CD8-positive, alpha-beta memory T cell (primary cell): ENCODE results near the gene MAP7. TPM values are rescaled to one million over a fixed set of nuclear protein-coding genes. Genes with fewer than 3 reads are reported as not detected.

Source experiments
- CTCF ChIA-PET: fragments of 350-600 bp; sonication (Branson Sonifier 250); formaldehyde crosslinking; loops from one replicate; lab custom pipeline; 2021; ENCODE audit warnings: antibody characterized with exemption; lab: Charles Lee
- POLR2A ChIA-PET: fragments of 350-600 bp; sonication (Branson Sonifier 250); formaldehyde crosslinking; loops from one replicate; lab custom pipeline; 2021; ENCODE audit warnings: antibody characterized with exemption; lab: Charles Lee
- DNase-seq, 5 donors: peaks; one replicate each; pipeline versions ENCODE4 v3.0.0 to v3.0.0-alpha.2; 2020 to 2022; ENCODE audit warnings: mixed read lengths in 1 of 5
- H3K27ac ChIP-seq: one replicate; pipeline ENCODE4 v1.7.0; 2013; ENCODE audit warnings: low read depth, mild to moderate bottlenecking, low read length, moderate library complexity
- H3K27me3 ChIP-seq: 2 replicates; pipeline ENCODE4 v1.7.0; 2013; ENCODE audit warnings: low read length, mild to moderate bottlenecking; ENCODE audit not compliant: insufficient read depth, poor library complexity, severe bottlenecking
- H3K36me3 ChIP-seq: 2 replicates; pipeline ENCODE4 v1.7.0; 2013; ENCODE audit warnings: mild to moderate bottlenecking, low read length, moderate library complexity; ENCODE audit not compliant: insufficient read depth
- H3K4me1 ChIP-seq: 2 replicates; pipeline ENCODE4 v1.7.0; 2013; ENCODE audit warnings: mild to moderate bottlenecking, low read length, moderate library complexity; ENCODE audit not compliant: insufficient read depth
- H3K4me3 ChIP-seq: 2 replicates; pipeline ENCODE4 v1.7.0; 2013; ENCODE audit warnings: mild to moderate bottlenecking, low read length
- H3K9me3 ChIP-seq: 2 replicates; pipeline ENCODE4 v1.7.0; 2013; ENCODE audit warnings: mild to moderate bottlenecking, low read length
- H3K27ac Mint-ChIP-seq, 8 donors: one replicate each; pipeline ENCODE4 v1.8.0; 2020 to 2021; ENCODE audit warnings: mixed read lengths in 8 of 8, mild to moderate bottlenecking in 6 of 8, inconsistent platforms in 3 of 8, moderate library complexity in 3 of 8
- H3K27me3 Mint-ChIP-seq, 2 donors: one replicate each; pipeline ENCODE4 v1.8.0; 2020 to 2021; ENCODE audit warnings: mixed read lengths in 2 of 2, mild to moderate bottlenecking in 1 of 2, moderate library complexity in 1 of 2
- H3K36me3 Mint-ChIP-seq, 3 donors: one replicate each; pipeline ENCODE4 v1.8.0; 2020 to 2021; ENCODE audit warnings: mixed read lengths in 3 of 3, inconsistent platforms in 1 of 3, mild to moderate bottlenecking in 1 of 3
- H3K4me1 Mint-ChIP-seq, 3 donors: one replicate each; pipeline ENCODE4 v1.8.0; 2020 to 2021; ENCODE audit warnings: mixed read lengths in 3 of 3, inconsistent platforms in 1 of 3, mild to moderate bottlenecking in 1 of 3
- H3K4me3 Mint-ChIP-seq, 7 donors: one replicate each; pipeline ENCODE4 v1.8.0; 2020 to 2021; ENCODE audit warnings: mixed read lengths in 7 of 7, mild to moderate bottlenecking in 6 of 7, moderate library complexity in 4 of 7, inconsistent platforms in 2 of 7
- H3K9me3 Mint-ChIP-seq, 5 donors: one replicate each; pipeline ENCODE4 v1.8.0; 2020 to 2022; ENCODE audit warnings: mixed read lengths in 5 of 5, mild to moderate bottlenecking in 3 of 5, moderate library complexity in 2 of 5, inconsistent platforms in 1 of 5
- polyA plus RNA-seq: library from polyadenylated mRNA; unstranded; fragments of 300-500 nt; fragmentation: Illumina TruSeq; gene quantifications from one replicate; pipeline ENCODE4 v1.2.3, GENCODE V29; 2021
- total RNA-seq, 2 experiments: library from RNA; stranded (reverse); gene quantifications; one replicate each; pipeline ENCODE4 v1.2.3, GENCODE V29; 2021

Gene MAP7
- total and polyA plus RNA-seq, 3 experiments from 2014 or later, result 0.50 to 0.52 (median 0.51) TPM

DNA sequence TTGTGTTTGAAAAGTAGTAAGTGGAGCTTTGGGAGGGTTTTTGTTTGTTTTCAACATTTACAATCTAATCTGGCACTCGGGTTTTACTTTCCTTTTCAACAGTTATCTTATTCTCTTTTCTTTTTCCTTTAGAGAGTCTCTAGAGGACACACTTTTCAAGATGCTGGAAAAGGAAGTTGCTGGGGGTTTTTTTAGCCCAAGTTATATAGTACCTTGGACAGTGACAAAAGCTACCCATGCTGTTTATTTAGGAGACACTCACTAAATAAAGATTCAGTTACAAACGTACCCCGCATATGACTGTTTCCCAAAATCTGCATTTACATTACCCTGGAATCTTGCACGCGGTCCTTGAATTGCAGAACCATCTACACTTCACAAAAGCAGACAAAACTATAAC, 78.8 kb downstream of the MAP7 start:
- DNase-seq, result no peak
- no peaks in the 10 kb centered on the region for H3K27me3 ChIP-seq
- no peaks in the 10 kb centered on the region for H3K9me3 Mint-ChIP-seq
- no peak overlapping the region for H3K27ac Mint-ChIP-seq
- peaks cover 7 to 43% of the 10 kb centered on the region in 2 donors for H3K27me3 Mint-ChIP-seq
- H3K36me3 ChIP-seq, result no peaks in the 10 kb centered on the region
- no peaks in the 10 kb centered on the region for H3K9me3 ChIP-seq
- POLR2A ChIA-PET, result no interaction called here
- no peak overlapping the region for H3K27ac ChIP-seq
- H3K4me1 Mint-ChIP-seq, result peaks cover 3 to 16% (median 6%) of the 10 kb centered on the region in 3 donors
- H3K4me1 ChIP-seq, result no peaks in the 10 kb centered on the region
- H3K36me3 Mint-ChIP-seq, result no peaks in the 10 kb centered on the region
- no peak overlapping the region for H3K4me3 ChIP-seq
- CTCF ChIA-PET, result no interaction called here
- H3K4me3 Mint-ChIP-seq, result no peak overlapping the region

DNA sequence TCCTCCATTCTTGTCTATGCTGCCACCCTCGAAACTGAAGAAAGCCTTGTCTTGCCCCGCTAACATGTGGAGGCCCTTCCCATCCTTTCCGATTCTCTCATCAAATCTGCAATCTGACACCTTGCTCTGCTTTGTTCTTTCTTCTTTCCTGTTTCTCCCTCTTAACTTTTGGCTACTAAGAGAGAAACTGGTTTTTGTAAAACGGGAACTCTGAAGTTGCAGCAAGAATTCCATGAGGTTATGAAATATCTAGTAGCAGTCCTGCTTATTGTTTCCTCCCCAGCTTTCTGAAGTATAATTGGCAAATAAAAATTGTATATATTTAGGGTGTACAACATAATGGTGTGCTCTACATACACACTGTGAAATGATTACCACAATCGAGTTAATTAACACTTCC, 80.2 kb downstream of the MAP7 start:
- Histone ChIP-seq H3K4me1 (no peaks in the 10 kb centered on the region), H3K36me3 (no peaks in the 10 kb centered on the region), H3K4me3 (no peak overlapping the region), H3K9me3 (no peaks in the 10 kb centered on the region), H3K27me3 (no peaks in the 10 kb centered on the region), H3K27ac (no peak overlapping the region)
- no peaks in the 10 kb centered on the region for H3K9me3 Mint-ChIP-seq
- H3K36me3 Mint-ChIP-seq, result no peaks in the 10 kb centered on the region
- DNase-seq, result no peak
- CTCF ChIA-PET, result no interaction called here
- peaks cover 3 to 16% (median 6%) of the 10 kb centered on the region in 3 donors for H3K4me1 Mint-ChIP-seq
- H3K4me3 Mint-ChIP-seq, result no peak overlapping the region
- peaks cover 9 to 48% of the 10 kb centered on the region in 2 donors for H3K27me3 Mint-ChIP-seq
- POLR2A ChIA-PET, result no interaction called here
- no peak overlapping the region for H3K27ac Mint-ChIP-seq

DNA sequence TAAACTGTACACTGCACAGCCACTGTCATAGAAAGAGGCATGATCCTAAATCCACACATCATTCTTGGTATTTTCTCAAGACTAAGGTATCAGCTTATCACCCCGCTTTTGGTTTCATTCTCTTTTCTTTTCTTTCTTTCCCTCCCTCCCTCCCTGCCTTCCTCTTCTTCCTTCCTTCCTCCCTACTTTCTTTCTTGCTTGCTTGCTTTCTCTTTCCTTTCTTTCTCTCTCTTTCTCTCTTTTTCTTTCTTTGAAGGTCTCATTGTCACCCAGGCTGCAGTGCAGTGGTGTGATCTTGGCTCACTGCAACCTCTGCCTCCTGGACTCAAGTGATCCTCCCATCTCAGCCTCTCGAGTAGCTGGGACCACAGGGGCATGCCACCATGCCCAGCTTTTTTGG, 81.1 kb downstream of the MAP7 start:
- H3K36me3 Mint-ChIP-seq, result no peaks in the 10 kb centered on the region
- H3K27me3 Mint-ChIP-seq, result peaks cover 9 to 54% of the 10 kb centered on the region in 2 donors
- H3K9me3 Mint-ChIP-seq, result no peaks in the 10 kb centered on the region
- DNase-seq, result no peak
- Histone ChIP-seq H3K9me3 (no peaks in the 10 kb centered on the region), H3K36me3 (no peaks in the 10 kb centered on the region), H3K27ac (no peak overlapping the region), H3K4me3 (no peak overlapping the region), H3K4me1 (no peaks in the 10 kb centered on the region), H3K27me3 (no peaks in the 10 kb centered on the region)
- CTCF ChIA-PET, result no interaction called here
- POLR2A ChIA-PET, result no interaction called here
- no peak overlapping the region for H3K27ac Mint-ChIP-seq
- H3K4me1 Mint-ChIP-seq, result peaks cover 5 to 18% (median 10%) of the 10 kb centered on the region in 3 donors
- peak overlapping the region in 1 of 7 donors; percentile 34 for H3K4me3 Mint-ChIP-seq

DNA sequence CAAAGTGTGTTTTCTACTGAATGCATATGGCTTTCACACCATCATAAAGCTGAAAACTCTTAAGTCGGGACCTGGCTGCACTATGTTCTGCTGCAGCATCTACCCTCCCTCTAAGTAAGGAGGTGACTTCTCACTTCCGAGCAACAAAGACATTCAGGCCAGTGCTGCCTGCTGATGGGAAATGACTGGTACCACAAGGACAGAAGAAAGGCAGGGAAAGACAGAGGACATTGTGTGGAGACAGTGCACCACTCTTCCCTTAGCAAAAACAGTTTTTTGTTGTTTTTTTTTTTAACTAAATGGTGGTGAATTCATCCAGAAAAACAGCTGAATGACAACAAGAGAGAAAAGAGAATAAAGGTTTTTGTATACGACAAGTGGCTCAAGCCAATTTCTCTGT, 81.5 kb downstream of the MAP7 start:
- Mint-ChIP-seq H3K27me3 (peaks cover 8 to 50% of the 10 kb centered on the region in 2 donors), H3K9me3 (no peaks in the 10 kb centered on the region), H3K36me3 (no peaks in the 10 kb centered on the region), H3K4me1 (peaks cover 9 to 23% (median 14%) of the 10 kb centered on the region in 3 donors), H3K27ac (no peak overlapping the region), H3K4me3 (no peak overlapping the region)
- ChIA-PET CTCF (no interaction called here), POLR2A (no interaction called here)
- no peak for DNase-seq
- Histone ChIP-seq H3K36me3 (no peaks in the 10 kb centered on the region), H3K4me1 (no peaks in the 10 kb centered on the region), H3K27me3 (no peaks in the 10 kb centered on the region), H3K27ac (no peak overlapping the region), H3K9me3 (no peaks in the 10 kb centered on the region), H3K4me3 (no peak overlapping the region)

DNA sequence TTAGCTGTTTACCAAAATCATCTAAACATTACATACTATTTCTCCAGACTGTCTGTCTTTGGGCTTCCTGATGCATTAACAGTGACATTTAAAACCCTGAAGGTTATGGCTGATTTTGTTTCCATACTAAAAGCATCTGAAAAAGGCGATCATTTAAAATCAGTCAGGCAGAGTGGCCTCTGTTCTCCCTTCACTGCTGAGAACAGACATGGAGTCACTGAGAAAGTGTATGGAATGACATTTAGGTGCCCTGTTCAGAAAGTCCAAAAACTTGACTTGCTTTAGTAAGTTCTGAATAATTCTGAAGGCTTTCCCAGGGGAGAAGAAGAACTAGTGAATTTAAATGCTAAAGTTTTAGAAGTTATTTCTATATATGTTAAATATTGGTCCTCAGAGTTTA, 83.0 kb downstream of the MAP7 start:
- CTCF ChIA-PET, result no interaction called here
- Histone ChIP-seq H3K27me3 (no peaks in the 10 kb centered on the region), H3K4me1 (no peaks in the 10 kb centered on the region), H3K36me3 (no peaks in the 10 kb centered on the region), H3K27ac (no peak overlapping the region), H3K4me3 (no peak overlapping the region), H3K9me3 (no peaks in the 10 kb centered on the region)
- Mint-ChIP-seq H3K36me3 (no peaks in the 10 kb centered on the region), H3K4me3 (no peak overlapping the region), H3K27ac (no peak overlapping the region), H3K27me3 (peaks cover 4 to 45% of the 10 kb centered on the region in 2 donors), H3K4me1 (peaks cover 9 to 26% (median 16%) of the 10 kb centered on the region in 3 donors), H3K9me3 (no peaks in the 10 kb centered on the region)
- DNase-seq, result no peak
- POLR2A ChIA-PET, result no interaction called here

DNA sequence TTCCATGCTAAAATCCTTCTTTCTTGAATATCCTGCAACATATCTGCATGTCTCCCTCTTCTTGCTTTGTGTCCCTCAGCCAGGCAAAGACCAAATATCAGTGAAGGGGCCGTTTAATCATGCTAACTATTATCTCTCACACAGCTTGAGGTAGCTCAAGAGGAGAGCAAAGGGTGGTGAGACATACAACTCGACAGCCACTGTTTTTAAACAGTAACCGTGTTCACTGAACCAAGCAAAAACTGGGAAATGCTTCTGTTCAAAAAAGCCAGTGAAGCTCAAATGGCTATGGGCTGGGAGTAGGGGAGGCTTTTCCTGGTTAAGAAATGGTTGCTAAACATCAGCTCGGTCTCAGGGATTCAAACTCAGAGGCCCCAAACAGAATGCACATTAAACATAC, 83.4 kb downstream of the MAP7 start:
- Mint-ChIP-seq H3K4me3 (no peak overlapping the region), H3K27me3 (peaks cover 4 to 45% of the 10 kb centered on the region in 2 donors), H3K9me3 (no peaks in the 10 kb centered on the region), H3K4me1 (peaks cover 9 to 26% (median 16%) of the 10 kb centered on the region in 3 donors), H3K27ac (no peak overlapping the region), H3K36me3 (no peaks in the 10 kb centered on the region)
- POLR2A ChIA-PET, result no interaction called here
- Histone ChIP-seq H3K27me3 (no peaks in the 10 kb centered on the region), H3K27ac (no peak overlapping the region), H3K36me3 (no peaks in the 10 kb centered on the region), H3K4me3 (no peak overlapping the region), H3K4me1 (no peaks in the 10 kb centered on the region), H3K9me3 (no peaks in the 10 kb centered on the region)
- no peak for DNase-seq
- CTCF ChIA-PET, result no interaction called here

DNA sequence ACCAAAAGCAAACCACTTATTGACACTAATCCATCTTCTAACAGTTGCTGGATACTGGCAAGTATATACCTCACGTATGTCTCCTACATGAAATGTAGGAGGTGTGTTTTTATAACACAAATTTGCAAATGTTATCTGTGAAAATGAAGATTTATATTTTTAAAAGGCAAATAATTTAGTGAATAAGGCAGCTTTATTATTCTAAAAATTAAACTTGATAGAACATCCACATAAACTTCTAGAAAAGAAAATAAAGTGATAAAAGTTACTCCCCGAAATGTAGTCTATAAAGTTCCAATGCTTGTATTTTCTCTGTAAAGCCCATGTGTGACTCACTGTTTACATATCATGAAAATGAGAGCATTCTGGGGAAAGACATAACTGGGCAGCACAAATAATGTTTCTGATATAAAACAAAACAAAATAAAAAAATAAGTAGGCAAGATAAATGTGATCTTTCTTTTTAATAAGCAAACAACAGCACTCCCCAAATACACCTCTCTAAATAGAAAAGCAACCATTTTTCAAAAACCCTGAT, 84.4 kb downstream of the MAP7 start:
- no peak overlapping the region for H3K27ac Mint-ChIP-seq
- Histone ChIP-seq H3K27me3 (no peaks in the 10 kb centered on the region), H3K9me3 (no peaks in the 10 kb centered on the region), H3K4me1 (no peaks in the 10 kb centered on the region), H3K36me3 (no peaks in the 10 kb centered on the region), H3K4me3 (no peak overlapping the region), H3K27ac (no peak overlapping the region)
- H3K27me3 Mint-ChIP-seq, result peaks cover 4 to 37% of the 10 kb centered on the region in 2 donors
- POLR2A ChIA-PET, result no interaction called here
- no peak for DNase-seq
- H3K36me3 Mint-ChIP-seq, result no peaks in the 10 kb centered on the region
- H3K4me1 Mint-ChIP-seq, result peaks cover 6 to 19% (median 10%) of the 10 kb centered on the region in 3 donors
- CTCF ChIA-PET, result no interaction called here
- H3K9me3 Mint-ChIP-seq, result no peaks in the 10 kb centered on the region
- no peak overlapping the region for H3K4me3 Mint-ChIP-seq

DNA sequence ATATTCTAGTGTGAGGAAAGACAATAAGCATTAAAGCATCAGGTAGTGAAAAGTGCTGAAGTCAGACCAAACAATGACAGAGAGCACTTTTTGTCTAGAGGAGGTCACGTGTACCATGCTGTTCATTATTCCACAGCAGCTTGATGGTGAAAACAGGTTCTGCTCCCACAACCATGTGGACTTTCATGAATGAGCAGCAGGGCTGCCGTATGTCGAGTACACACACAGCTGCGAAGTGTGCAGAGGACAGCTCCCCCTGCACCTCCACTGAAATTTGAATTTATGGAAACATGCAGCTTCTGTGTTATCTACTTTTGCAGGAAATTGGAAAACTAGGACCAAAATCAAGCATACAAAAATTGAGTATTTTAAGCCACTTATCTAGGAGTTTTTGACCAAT, 85.3 kb downstream of the MAP7 start:
- H3K4me1 Mint-ChIP-seq, result peaks cover 6 to 17% (median 10%) of the 10 kb centered on the region in 3 donors
- H3K9me3 Mint-ChIP-seq, result no peaks in the 10 kb centered on the region
- Histone ChIP-seq H3K27me3 (no peaks in the 10 kb centered on the region), H3K4me3 (no peak overlapping the region), H3K27ac (no peak overlapping the region), H3K4me1 (no peaks in the 10 kb centered on the region), H3K9me3 (no peaks in the 10 kb centered on the region), H3K36me3 (no peaks in the 10 kb centered on the region)
- ChIA-PET POLR2A (no interaction called here), CTCF (no interaction called here)
- no peak for DNase-seq
- H3K27me3 Mint-ChIP-seq, result peaks cover 4 to 34% of the 10 kb centered on the region in 2 donors
- no peak overlapping the region for H3K4me3 Mint-ChIP-seq
- no peak overlapping the region for H3K27ac Mint-ChIP-seq
- H3K36me3 Mint-ChIP-seq, result no peaks in the 10 kb centered on the region
